ENCODE data around the gene TMEM38A.

DNA sequence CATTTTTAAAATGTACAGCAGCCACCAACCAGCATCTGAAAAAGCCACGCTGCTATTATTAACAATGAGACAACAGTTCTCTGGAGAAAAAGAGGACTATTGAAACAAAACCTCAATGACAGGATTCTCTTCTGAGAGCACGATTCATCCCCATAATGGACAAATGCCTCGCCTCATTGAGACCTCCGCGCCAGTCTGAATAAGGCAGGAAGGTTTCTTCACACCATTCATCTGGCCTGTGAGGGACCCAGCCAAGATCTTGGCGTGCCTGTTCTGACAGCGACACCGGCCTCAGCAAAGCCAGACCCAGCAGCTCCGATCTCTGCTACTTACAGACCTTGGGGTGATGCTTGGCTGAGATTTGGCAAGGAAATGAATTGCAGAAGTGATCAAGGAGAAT, 15.8 kb upstream of the TMEM38A start:
- TF ChIP-seq, protein P1, sequence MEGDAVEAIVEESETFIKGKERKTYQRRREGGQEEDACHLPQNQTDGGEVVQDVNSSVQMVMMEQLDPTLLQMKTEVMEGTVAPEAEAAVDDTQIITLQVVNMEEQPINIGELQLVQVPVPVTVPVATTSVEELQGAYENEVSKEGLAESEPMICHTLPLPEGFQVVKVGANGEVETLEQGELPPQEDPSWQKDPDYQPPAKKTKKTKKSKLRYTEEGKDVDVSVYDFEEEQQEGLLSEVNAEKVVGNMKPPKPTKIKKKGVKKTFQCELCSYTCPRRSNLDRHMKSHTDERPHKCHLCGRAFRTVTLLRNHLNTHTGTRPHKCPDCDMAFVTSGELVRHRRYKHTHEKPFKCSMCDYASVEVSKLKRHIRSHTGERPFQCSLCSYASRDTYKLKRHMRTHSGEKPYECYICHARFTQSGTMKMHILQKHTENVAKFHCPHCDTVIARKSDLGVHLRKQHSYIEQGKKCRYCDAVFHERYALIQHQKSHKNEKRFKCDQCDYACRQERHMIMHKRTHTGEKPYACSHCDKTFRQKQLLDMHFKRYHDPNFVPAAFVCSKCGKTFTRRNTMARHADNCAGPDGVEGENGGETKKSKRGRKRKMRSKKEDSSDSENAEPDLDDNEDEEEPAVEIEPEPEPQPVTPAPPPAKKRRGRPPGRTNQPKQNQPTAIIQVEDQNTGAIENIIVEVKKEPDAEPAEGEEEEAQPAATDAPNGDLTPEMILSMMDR (IDR thresholded peaks at IDR 0.05; ENCODE audit: insufficient read depth, low read depth, low read length), result no peak
- TF ChIP-seq EZH2 (IDR thresholded peaks at IDR 0.05; ENCODE audit: insufficient read depth, low read length), result no peak
